Measurements from ENCODE around the gene WRNIP1. TPM values are rescaled to one million over a fixed set of nuclear protein-coding genes. Genes with fewer than 3 reads are reported as not detected.

The WRNIP1 gene
- total and polyA plus RNA-seq, 7 donors, result 41.0 to 56.6 (median 47.3) TPM

DNA sequence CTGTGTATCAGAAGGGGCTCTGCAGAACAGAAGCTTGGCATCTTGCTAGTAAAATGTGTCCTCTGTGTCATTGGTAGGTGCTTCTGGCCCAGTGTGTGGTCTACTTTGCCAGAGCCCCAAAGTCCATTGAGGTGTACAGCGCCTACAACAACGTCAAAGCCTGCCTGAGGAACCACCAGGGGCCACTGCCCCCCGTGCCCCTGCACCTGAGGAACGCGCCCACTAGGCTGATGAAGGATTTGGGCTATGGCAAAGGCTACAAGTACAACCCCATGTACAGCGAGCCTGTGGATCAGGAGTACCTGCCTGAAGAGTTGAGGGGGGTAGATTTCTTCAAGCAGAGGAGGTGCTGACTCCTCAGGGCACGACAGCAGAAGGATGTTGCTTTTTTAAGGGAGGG, 19.7 kb downstream of the WRNIP1 start:
- peaks cover 0 to 10% (median 4%) of the 10 kb centered on the region in 4 donors for H3K4me1 ChIP-seq
- H3K36me3 ChIP-seq, result peaks cover 3 to 48% (median 9%) of the 10 kb centered on the region in 4 donors
- no peaks in the 10 kb centered on the region for H3K27me3 ChIP-seq
- H3K9me3 ChIP-seq, result no peaks in the 10 kb centered on the region
- no peak for DNase-seq
- 93 to 94% methylated on average over 7 of the region's 7 CpGs for WGBS, 2 donors
- no peak overlapping the region for H3K4me3 ChIP-seq
- H3K27ac ChIP-seq, result no peak overlapping the region
- TF ChIP-seq POLR2AphosphoS5 (IDR thresholded peaks at IDR 0.05), result no peak
- TF ChIP-seq CTCF (IDR thresholded peaks at IDR 0.05), result no peak
- no peak for TF ChIP-seq POLR2A (IDR thresholded peaks at IDR 0.05)
- no peak for TF ChIP-seq EP300 (IDR thresholded peaks at IDR 0.05)
- intact Hi-C loops (cut with DNase I), result no loop called here

DNA sequence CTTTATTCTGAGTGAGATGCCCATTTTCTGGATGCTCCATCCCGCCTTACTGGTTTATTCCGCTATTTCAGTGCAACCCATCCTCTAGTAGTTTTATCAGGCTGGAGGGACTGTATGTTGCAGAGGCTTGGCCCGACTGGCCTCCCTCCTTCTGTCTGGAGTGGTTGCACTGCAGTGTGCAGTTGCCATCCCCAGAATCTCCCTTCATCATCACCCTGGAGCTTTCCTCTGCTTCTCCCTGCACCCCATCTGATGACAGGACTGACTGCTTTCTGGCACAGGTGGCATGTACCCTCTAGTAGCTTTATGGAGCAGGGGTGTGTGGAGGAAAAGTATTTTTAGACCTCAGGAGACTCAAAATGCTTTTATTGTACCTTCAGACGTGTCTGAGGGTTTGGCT, 21.1 kb downstream of the WRNIP1 start:
- no peaks in the 10 kb centered on the region for H3K27me3 ChIP-seq
- intact Hi-C loops (cut with DNase I), result no loop called here
- H3K9me3 ChIP-seq, result no peaks in the 10 kb centered on the region
- H3K4me3 ChIP-seq, result no peak overlapping the region
- WGBS, 2 donors, result 61 to 88% methylated on average over 4 of the region's 4 CpGs
- TF ChIP-seq POLR2AphosphoS5 (IDR thresholded peaks at IDR 0.05) (no peak), POLR2A (IDR thresholded peaks at IDR 0.05) (no peak), EP300 (IDR thresholded peaks at IDR 0.05) (no peak), CTCF (IDR thresholded peaks at IDR 0.05) (no peak)
- H3K27ac ChIP-seq, result no peak overlapping the region
- H3K36me3 ChIP-seq, result peaks cover 3 to 35% (median 5%) of the 10 kb centered on the region in 4 donors
- no peak for DNase-seq
- H3K4me1 ChIP-seq, result peaks cover 0 to 22% (median 15%) of the 10 kb centered on the region in 4 donors

DNA sequence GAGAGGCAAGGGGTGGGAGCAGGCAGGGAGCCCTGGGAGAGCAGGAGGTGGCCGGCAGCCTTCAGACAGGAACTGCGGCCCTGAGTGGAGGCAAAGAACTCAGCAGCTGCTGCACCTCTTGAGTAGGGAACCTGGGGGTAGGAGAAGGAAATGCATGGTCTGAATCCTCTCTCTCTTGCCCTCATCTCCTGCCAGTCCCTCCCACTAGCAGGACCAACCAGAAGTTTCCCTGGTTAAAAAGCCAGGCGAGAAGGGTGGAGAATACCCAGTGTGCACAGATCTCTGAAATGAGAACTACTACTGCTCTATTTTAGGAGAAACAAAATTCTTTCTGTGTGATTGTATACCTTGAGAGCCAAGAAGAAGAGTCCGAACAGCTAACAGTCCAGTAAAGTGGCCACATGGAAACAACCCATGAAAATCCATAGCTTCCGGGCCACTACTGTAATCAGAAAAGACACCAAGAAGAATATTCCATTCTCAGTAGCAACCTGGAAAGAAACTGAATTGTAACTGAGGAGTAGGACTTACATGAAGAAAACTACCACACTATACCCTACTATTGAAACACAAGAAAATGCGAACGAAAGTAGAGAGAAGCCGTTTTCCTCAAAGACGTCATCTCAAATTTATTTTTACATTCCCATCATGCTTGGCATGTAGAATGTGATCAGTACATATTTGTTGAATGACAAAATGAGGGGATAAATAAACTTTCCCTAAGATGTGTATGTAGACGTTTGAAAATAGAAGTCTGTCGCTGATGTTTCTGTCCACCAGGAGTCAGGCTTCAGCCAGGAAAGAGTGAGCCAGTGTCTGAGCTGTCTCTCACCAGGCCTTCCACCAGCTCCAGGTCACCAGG, 25.6 kb downstream of the WRNIP1 start:
- H3K4me1 ChIP-seq, result peaks cover 0 to 40% (median 27%) of the 10 kb centered on the region in 4 donors
- peaks cover 0 to 6% (median 0%) of the 10 kb centered on the region in 4 donors for H3K36me3 ChIP-seq
- no peaks in the 10 kb centered on the region for H3K27me3 ChIP-seq

GRCh38 chr6:2791450-2791974, 26.3 kb downstream of the WRNIP1 start:
- TF ChIP-seq CTCF (IDR thresholded peaks at IDR 0.05), result no peak
- Histone ChIP-seq H3K9me3 (no peaks in the 10 kb centered on the region), H3K27me3 (no peaks in the 10 kb centered on the region), H3K4me1 (peaks cover 0 to 40% (median 27%) of the 10 kb centered on the region in 4 donors), H3K4me3 (no peak overlapping the region), H3K27ac (peak overlapping the region; percentile 76 to 85 (median 81)), H3K36me3 (peaks cover 0 to 6% (median 0%) of the 10 kb centered on the region in 4 donors)
- DNase-seq, result no peak
- 61 to 62% methylated on average over 4 of the region's 4 CpGs for WGBS, 2 donors
- intact Hi-C loops (cut with DNase I), result loop anchor here (1.0 to 5.0 kb wide), 3 partner anchors 55 to 196 kb away; no protein-coding TSS in a partner anchor

More for the DNA sequence above, 25.6 kb downstream of the WRNIP1 start:
- no peak for TF ChIP-seq POLR2A (IDR thresholded peaks at IDR 0.05)
- TF ChIP-seq CTCF (IDR thresholded peaks at IDR 0.05), result peak; percentile 61 to 82 (median 70)
- TF ChIP-seq POLR2AphosphoS5 (IDR thresholded peaks at IDR 0.05), result peak in 1 of 4 donors; percentile 24
- H3K27ac ChIP-seq, result peak overlapping the region; percentile 76 to 85 (median 81)
- DNase-seq, result peak; percentile 83
- H3K9me3 ChIP-seq, result no peaks in the 10 kb centered on the region
- intact Hi-C loops (cut with DNase I), result loop anchor here (1.0 to 5.0 kb wide), 3 partner anchors 56 to 196 kb away; no protein-coding TSS in a partner anchor
- 48 to 49% methylated on average over 11 of the region's 11 CpGs for WGBS, 2 donors
- H3K4me3 ChIP-seq, result peak overlapping the region in 2 of 4 donors; percentile 4 to 16

All from sigmoid colon (tissue), 7 donors.